ENCODE results near the gene TINAG.
"Not testable (repeated sequence)": the region's sequence is repeated elsewhere in the genome, so short reads cannot be mapped to it uniquely, and the experiment has no call there.

DNA sequence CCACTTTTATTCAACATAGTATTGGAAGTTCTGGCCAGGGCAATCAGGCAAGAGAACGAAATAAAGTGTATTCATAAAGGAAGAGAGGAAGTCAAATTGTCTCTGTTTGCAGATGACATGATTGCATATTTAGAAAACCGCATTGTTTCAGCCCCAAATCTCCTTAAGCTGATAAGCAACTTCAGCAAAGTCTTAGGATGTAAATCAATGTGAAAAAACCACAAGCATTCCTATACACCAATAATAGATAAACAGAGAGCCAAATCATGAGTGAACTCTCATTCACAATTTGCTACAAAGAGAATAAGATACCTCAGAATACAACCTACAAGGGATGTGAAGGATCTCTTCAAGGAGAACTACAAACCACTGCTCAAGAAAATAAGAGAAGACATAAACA is 23.3 kb downstream of the TINAG start:
- not testable (repeated sequence) for TF ChIP-seq CTCF (IDR thresholded peaks at IDR 0.05; ENCODE audit: low read depth, low read length, poor library complexity, severe bottlenecking); EZH2phosphoT487 (IDR thresholded peaks at IDR 0.05; ENCODE audit: borderline replicate concordance, low read length)

All from DOHH2 (cell line).